ENCODE results near the gene PLXNA4.

DNA sequence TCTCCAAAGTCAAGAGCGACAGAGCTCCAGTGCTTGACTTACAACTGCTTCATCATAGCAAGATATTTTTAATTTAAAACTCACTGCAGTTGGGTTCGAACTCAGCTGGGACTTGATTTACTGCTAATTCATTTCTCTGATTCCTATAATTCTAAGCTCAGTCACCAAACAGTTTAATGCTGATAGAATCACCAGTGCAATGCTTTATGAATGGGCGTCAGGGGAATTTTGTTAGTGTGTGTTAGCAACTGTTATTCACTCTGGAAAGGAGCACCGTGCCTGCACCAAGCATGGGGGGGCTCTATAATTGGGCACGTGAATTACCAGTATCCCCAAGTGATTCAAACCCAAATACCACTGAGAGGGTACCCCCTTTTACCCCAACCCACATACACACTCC lies 10.4 kb downstream of the PLXNA4 start:
- TF ChIP-seq, protein P1, sequence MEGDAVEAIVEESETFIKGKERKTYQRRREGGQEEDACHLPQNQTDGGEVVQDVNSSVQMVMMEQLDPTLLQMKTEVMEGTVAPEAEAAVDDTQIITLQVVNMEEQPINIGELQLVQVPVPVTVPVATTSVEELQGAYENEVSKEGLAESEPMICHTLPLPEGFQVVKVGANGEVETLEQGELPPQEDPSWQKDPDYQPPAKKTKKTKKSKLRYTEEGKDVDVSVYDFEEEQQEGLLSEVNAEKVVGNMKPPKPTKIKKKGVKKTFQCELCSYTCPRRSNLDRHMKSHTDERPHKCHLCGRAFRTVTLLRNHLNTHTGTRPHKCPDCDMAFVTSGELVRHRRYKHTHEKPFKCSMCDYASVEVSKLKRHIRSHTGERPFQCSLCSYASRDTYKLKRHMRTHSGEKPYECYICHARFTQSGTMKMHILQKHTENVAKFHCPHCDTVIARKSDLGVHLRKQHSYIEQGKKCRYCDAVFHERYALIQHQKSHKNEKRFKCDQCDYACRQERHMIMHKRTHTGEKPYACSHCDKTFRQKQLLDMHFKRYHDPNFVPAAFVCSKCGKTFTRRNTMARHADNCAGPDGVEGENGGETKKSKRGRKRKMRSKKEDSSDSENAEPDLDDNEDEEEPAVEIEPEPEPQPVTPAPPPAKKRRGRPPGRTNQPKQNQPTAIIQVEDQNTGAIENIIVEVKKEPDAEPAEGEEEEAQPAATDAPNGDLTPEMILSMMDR (IDR thresholded peaks at IDR 0.05), result no peak
- TF ChIP-seq POLR2AphosphoS5 (IDR thresholded peaks at IDR 0.05; ENCODE audit: insufficient read depth in 1 of 2, low read depth in 1 of 2), result no peak
- TF ChIP-seq POLR2A (IDR thresholded peaks at IDR 0.05), result no peak

Measured in vagina (tissue), 2 donors.